ENCODE measurements around the gene DBNDD2.

The DBNDD2 gene

GRCh38 chr20:45400346-45401031, 7.6 kb upstream of the DBNDD2 start:
- Histone ChIP-seq H3K27me3 (ENCODE audit: control insufficient read depth, insufficient read depth, low read length) (no peaks in the 10 kb centered on the region), H3K79me2 (no peaks in the 10 kb centered on the region), H3K36me3 (ENCODE audit: control insufficient read depth, insufficient read depth, low read length) (no peaks in the 10 kb centered on the region), H3K4me1 (no peaks in the 10 kb centered on the region), H3K9me3 (ENCODE audit: control insufficient read depth, low read length) (no peaks in the 10 kb centered on the region), H3K27ac (no peak overlapping the region), H3K9ac (no peak overlapping the region), H2AFZ (no peak overlapping the region), H3K4me2 (ENCODE audit: low read length) (no peak overlapping the region), H3K4me3 (ENCODE audit: low read depth, low read length) (no peak overlapping the region)
- TF ChIP-seq, protein P1, sequence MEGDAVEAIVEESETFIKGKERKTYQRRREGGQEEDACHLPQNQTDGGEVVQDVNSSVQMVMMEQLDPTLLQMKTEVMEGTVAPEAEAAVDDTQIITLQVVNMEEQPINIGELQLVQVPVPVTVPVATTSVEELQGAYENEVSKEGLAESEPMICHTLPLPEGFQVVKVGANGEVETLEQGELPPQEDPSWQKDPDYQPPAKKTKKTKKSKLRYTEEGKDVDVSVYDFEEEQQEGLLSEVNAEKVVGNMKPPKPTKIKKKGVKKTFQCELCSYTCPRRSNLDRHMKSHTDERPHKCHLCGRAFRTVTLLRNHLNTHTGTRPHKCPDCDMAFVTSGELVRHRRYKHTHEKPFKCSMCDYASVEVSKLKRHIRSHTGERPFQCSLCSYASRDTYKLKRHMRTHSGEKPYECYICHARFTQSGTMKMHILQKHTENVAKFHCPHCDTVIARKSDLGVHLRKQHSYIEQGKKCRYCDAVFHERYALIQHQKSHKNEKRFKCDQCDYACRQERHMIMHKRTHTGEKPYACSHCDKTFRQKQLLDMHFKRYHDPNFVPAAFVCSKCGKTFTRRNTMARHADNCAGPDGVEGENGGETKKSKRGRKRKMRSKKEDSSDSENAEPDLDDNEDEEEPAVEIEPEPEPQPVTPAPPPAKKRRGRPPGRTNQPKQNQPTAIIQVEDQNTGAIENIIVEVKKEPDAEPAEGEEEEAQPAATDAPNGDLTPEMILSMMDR (IDR thresholded peaks at IDR 0.05), result no peak

DNA sequence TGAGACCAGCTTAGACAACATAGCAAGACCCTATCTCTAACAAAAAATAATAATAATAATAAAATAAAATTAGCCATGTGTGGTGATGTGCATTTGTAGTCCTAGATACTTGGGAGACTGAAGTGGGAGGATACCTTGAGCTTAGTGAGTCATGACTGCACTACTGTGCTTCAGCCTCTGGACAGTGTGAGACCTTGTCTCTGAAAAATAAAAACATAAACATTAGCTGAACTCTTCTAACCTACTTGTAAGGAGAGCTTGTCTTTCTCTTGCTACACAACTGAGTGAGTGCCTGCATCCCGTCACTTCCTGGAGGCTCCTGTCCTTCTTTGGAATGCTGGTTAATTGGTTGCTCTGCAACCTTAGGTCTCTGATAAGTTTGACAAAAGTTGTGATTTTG, 5.1 kb upstream of the DBNDD2 start:
- H3K9me3 ChIP-seq (ENCODE audit: control insufficient read depth, low read length), result no peaks in the 10 kb centered on the region
- no peaks in the 10 kb centered on the region for H3K36me3 ChIP-seq (ENCODE audit: control insufficient read depth, insufficient read depth, low read length)
- no peak overlapping the region for H3K27ac ChIP-seq
- H3K4me1 ChIP-seq, result peaks cover 4% of the 10 kb centered on the region
- H2AFZ ChIP-seq, result no peak overlapping the region
- no peaks in the 10 kb centered on the region for H3K79me2 ChIP-seq
- H3K9ac ChIP-seq, result no peak overlapping the region
- H3K4me2 ChIP-seq (ENCODE audit: low read length), result no peak overlapping the region
- TF ChIP-seq, protein P1 (IDR thresholded peaks at IDR 0.05), result no peak
- no peak overlapping the region for H3K4me3 ChIP-seq (ENCODE audit: low read depth, low read length)
- no peaks in the 10 kb centered on the region for H3K27me3 ChIP-seq (ENCODE audit: control insufficient read depth, insufficient read depth, low read length)

DNA sequence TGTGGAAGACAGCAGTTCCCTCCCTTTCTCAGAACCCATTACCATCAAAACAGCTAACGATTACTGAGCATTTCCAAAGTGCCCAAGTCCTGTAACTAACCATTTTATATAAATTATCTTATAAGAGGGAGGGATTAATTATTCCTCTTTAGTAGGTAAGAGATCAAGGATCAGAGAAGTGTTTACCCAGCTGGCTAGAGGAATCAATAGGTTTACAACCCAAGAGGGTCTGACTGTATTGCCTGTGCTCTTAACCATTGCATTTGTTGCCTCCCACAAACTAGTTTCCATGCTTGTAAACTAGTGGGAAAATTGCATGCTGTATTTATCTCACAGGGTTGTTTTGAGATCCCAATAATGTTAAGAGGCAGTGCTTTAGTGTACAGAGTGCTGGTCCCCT, 3.7 kb upstream of the DBNDD2 start:
- no peaks in the 10 kb centered on the region for H3K27me3 ChIP-seq (ENCODE audit: control insufficient read depth, insufficient read depth, low read length)
- no peaks in the 10 kb centered on the region for H3K36me3 ChIP-seq (ENCODE audit: control insufficient read depth, insufficient read depth, low read length)
- TF ChIP-seq, protein P1 (IDR thresholded peaks at IDR 0.05), result no peak
- no peaks in the 10 kb centered on the region for H3K9me3 ChIP-seq (ENCODE audit: control insufficient read depth, low read length)
- H3K9ac ChIP-seq, result no peak overlapping the region
- no peak overlapping the region for H3K4me2 ChIP-seq (ENCODE audit: low read length)
- H3K4me3 ChIP-seq (ENCODE audit: low read depth, low read length), result no peak overlapping the region
- H3K4me1 ChIP-seq, result peaks cover 4% of the 10 kb centered on the region
- no peaks in the 10 kb centered on the region for H3K79me2 ChIP-seq
- H3K27ac ChIP-seq, result no peak overlapping the region
- no peak overlapping the region for H2AFZ ChIP-seq

DNA sequence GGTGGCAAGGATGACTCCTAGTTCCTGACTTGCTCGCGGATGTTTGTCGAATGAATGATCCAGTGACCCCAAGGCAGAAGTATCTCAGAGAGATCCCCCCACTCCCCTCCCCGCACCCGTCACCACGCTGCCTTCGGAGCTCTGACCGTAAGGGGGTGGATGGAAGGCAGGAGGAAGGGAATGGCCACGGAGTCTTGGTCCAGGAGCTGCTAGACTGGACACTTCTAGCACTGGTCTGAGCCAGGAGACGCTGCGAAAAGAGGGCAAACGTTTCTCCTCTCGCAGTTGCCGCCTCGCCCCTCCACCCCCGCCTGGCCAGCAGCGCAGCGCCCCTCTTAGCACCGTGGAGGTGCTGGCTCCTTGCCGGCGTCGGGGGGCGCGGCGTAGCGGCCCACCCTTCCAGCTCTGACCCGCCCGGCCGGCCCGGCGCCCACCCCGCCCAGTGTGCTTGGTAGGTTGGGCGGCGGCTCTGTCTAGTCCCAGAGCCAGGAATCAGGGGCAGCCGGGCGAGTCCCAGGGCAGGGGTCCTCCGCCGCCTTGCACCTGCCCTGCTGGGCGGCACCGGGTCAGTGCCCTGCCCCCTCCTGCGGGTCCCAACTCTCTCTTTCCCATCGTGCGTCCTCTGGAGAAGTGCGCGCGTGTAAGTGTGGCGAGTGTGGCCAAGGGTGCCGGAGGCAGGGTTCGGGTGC, 2.4 kb upstream of the DBNDD2 start:
- peak overlapping the region; percentile 94 for H2AFZ ChIP-seq
- no peaks in the 10 kb centered on the region for H3K36me3 ChIP-seq (ENCODE audit: control insufficient read depth, insufficient read depth, low read length)
- H3K9ac ChIP-seq, result peak overlapping the region; percentile 19
- TF ChIP-seq, protein P1 (IDR thresholded peaks at IDR 0.05), result no peak
- H3K9me3 ChIP-seq (ENCODE audit: control insufficient read depth, low read length), result no peaks in the 10 kb centered on the region
- H3K4me1 ChIP-seq, result peaks cover 10% of the 10 kb centered on the region
- no peak overlapping the region for H3K27ac ChIP-seq
- H3K4me3 ChIP-seq (ENCODE audit: low read depth, low read length), result peak overlapping the region; percentile 86
- H3K27me3 ChIP-seq (ENCODE audit: control insufficient read depth, insufficient read depth, low read length), result no peaks in the 10 kb centered on the region
- H3K79me2 ChIP-seq, result no peaks in the 10 kb centered on the region
- H3K4me2 ChIP-seq (ENCODE audit: low read length), result peak overlapping the region; percentile 79

All from parathyroid adenoma (tissue), 2 donors.